ENCODE results near the gene HDAC3. TPM values are rescaled to one million over a fixed set of nuclear protein-coding genes. Genes with fewer than 3 reads are reported as not detected.

Gene HDAC3
- total RNA-seq, 1 donor from 2014 or later = 39.7 TPM

- DNase-seq (ENCODE audit: low read depth) = no peak
- H3K4me3 ChIP-seq (ENCODE audit: low read depth, low read length) = no peak overlapping the region
- no peak for TF ChIP-seq CTCF (IDR thresholded peaks at IDR 0.05; ENCODE audit: insufficient read depth, low read length, poor library complexity, severe bottlenecking)
- H3K36me3 ChIP-seq (ENCODE audit: control insufficient read depth, insufficient read depth, low read length) = no peaks in the 10 kb centered on the region
- no peaks in the 10 kb centered on the region for H3K27me3 ChIP-seq (ENCODE audit: control insufficient read depth, insufficient read depth, low read length)
These were observed 28.6 kb downstream of the HDAC3 start for GRCh38 chr5:141608046-141608445.

GRCh38 chr5:141605523-141606277 is 30.9 kb downstream of the HDAC3 start:
- no peak for TF ChIP-seq CTCF (IDR thresholded peaks at IDR 0.05; ENCODE audit: insufficient read depth, low read length, poor library complexity, severe bottlenecking)
- H3K27me3 ChIP-seq (ENCODE audit: control insufficient read depth, insufficient read depth, low read length) = no peaks in the 10 kb centered on the region
- no peak overlapping the region for H3K4me3 ChIP-seq (ENCODE audit: low read depth, low read length)
- no peaks in the 10 kb centered on the region for H3K36me3 ChIP-seq (ENCODE audit: control insufficient read depth, insufficient read depth, low read length)
- DNase-seq (ENCODE audit: low read depth) = no peak

- TF ChIP-seq CTCF (IDR thresholded peaks at IDR 0.05; ENCODE audit: insufficient read depth, low read length, poor library complexity, severe bottlenecking) = no peak
- Histone ChIP-seq H3K4me3 (ENCODE audit: low read depth, low read length) (no peak overlapping the region), H3K36me3 (ENCODE audit: control insufficient read depth, insufficient read depth, low read length) (no peaks in the 10 kb centered on the region), H3K27me3 (ENCODE audit: control insufficient read depth, insufficient read depth, low read length) (no peaks in the 10 kb centered on the region)
- DNase-seq (ENCODE audit: low read depth) = peak; percentile 87
These were observed 32.5 kb downstream of the HDAC3 start for GRCh38 chr5:141603923-141604717.

GRCh38 chr5:141602606-141603005 is 34.0 kb downstream of the HDAC3 start:
- no peak for TF ChIP-seq CTCF (IDR thresholded peaks at IDR 0.05; ENCODE audit: insufficient read depth, low read length, poor library complexity, severe bottlenecking)
- Histone ChIP-seq H3K27me3 (ENCODE audit: control insufficient read depth, insufficient read depth, low read length) (no peaks in the 10 kb centered on the region), H3K36me3 (ENCODE audit: control insufficient read depth, insufficient read depth, low read length) (no peaks in the 10 kb centered on the region), H3K4me3 (ENCODE audit: low read depth, low read length) (no peak overlapping the region)
- no peak for DNase-seq (ENCODE audit: low read depth)

- no peak for DNase-seq (ENCODE audit: low read depth)
- Histone ChIP-seq H3K4me3 (ENCODE audit: low read depth, low read length) (no peak overlapping the region), H3K27me3 (ENCODE audit: control insufficient read depth, insufficient read depth, low read length) (no peaks in the 10 kb centered on the region), H3K36me3 (ENCODE audit: control insufficient read depth, insufficient read depth, low read length) (no peaks in the 10 kb centered on the region)
- TF ChIP-seq CTCF (IDR thresholded peaks at IDR 0.05; ENCODE audit: insufficient read depth, low read length, poor library complexity, severe bottlenecking) = no peak
These were observed 38.0 kb downstream of the HDAC3 start for GRCh38 chr5:141598391-141599345.

Data from kidney epithelial cell (primary cell).